ENCODE measurements around the gene PPP3CA. TPM values are rescaled to one million over a fixed set of nuclear protein-coding genes. Genes with fewer than 3 reads are reported as not detected.
A peak's percentile ranks its signal among the peaks of the same experiment; 100 is the strongest.

The PPP3CA gene
- total and polyA plus RNA-seq, 2 donors (not counting 1 experiment from before 2014, with no cell fraction given), result 66.4 to 79.3 TPM

- H3K9me3 ChIP-seq (ENCODE audit: control insufficient read depth, insufficient read depth, low read depth, low read length), result no peaks in the 10 kb centered on the region
- H3K4me3 ChIP-seq (replicated peaks in 1 of 4; ENCODE audit: control extremely low read depth in 1 of 4, insufficient read depth in 1 of 4, low read depth in 3 of 4, low read length in 4 of 4), result no peak overlapping the region
- H4K20me1 ChIP-seq (ENCODE audit: control insufficient read depth, extremely low read depth, insufficient read depth, low read length), result no peaks in the 10 kb centered on the region
- H3K4me2 ChIP-seq (ENCODE audit: extremely low read depth, insufficient read depth, low read length), result no peak overlapping the region
- H3K9ac ChIP-seq (ENCODE audit: insufficient read depth, low read length), result no peak overlapping the region
- H3K27ac ChIP-seq (ENCODE audit: insufficient read depth, low read length), result no peak overlapping the region
- H3K27me3 ChIP-seq (ENCODE audit: control insufficient read depth, insufficient read depth, low read length), result no peaks in the 10 kb centered on the region
- no peak for DNase-seq (ENCODE audit: low read depth in 2 of 2)
- no peaks in the 10 kb centered on the region for H3K4me1 ChIP-seq (ENCODE audit: control insufficient read depth, extremely low read depth, insufficient read depth, low read length)
- H3K79me2 ChIP-seq (ENCODE audit: control insufficient read depth, insufficient read depth, low read length), result no peaks in the 10 kb centered on the region
- H3K36me3 ChIP-seq (ENCODE audit: control insufficient read depth, insufficient read depth, low read length), result no peaks in the 10 kb centered on the region
- H2AFZ ChIP-seq (ENCODE audit: low read length), result no peak overlapping the region
- TF ChIP-seq CTCF (conservative IDR thresholded peaks at IDR 0.05 in 1 of 2, IDR thresholded peaks at IDR 0.05 in 1 of 2; ENCODE audit: low read depth in 1 of 2, low read length in 2 of 2) (no peak), EZH2 (IDR thresholded peaks at IDR 0.05; ENCODE audit: low read length, missing control alignments) (no peak)
These were observed 336.3 kb downstream of the PPP3CA start for GRCh38 chr4:101010987-101011386.

GRCh38 chr4:101009471-101009870 lies 337.9 kb downstream of the PPP3CA start:
- Histone ChIP-seq H2AFZ (ENCODE audit: low read length) (peak overlapping the region; percentile 1), H3K27ac (ENCODE audit: insufficient read depth, low read length) (no peak overlapping the region), H3K4me2 (ENCODE audit: extremely low read depth, insufficient read depth, low read length) (peak overlapping the region; percentile 1), H3K79me2 (ENCODE audit: control insufficient read depth, insufficient read depth, low read length) (no peaks in the 10 kb centered on the region), H3K9me3 (ENCODE audit: control insufficient read depth, insufficient read depth, low read depth, low read length) (no peaks in the 10 kb centered on the region), H3K4me3 (replicated peaks in 1 of 4; ENCODE audit: control extremely low read depth in 1 of 4, insufficient read depth in 1 of 4, low read depth in 3 of 4, low read length in 4 of 4) (no peak overlapping the region), H4K20me1 (ENCODE audit: control insufficient read depth, extremely low read depth, insufficient read depth, low read length) (no peaks in the 10 kb centered on the region), H3K27me3 (ENCODE audit: control insufficient read depth, insufficient read depth, low read length) (no peaks in the 10 kb centered on the region), H3K4me1 (ENCODE audit: control insufficient read depth, extremely low read depth, insufficient read depth, low read length) (no peaks in the 10 kb centered on the region), H3K9ac (ENCODE audit: insufficient read depth, low read length) (no peak overlapping the region), H3K36me3 (ENCODE audit: control insufficient read depth, insufficient read depth, low read length) (no peaks in the 10 kb centered on the region)
- no peak for DNase-seq (ENCODE audit: low read depth in 2 of 2)
- TF ChIP-seq EZH2 (IDR thresholded peaks at IDR 0.05; ENCODE audit: low read length, missing control alignments), result no peak
- TF ChIP-seq CTCF (conservative IDR thresholded peaks at IDR 0.05 in 1 of 2, IDR thresholded peaks at IDR 0.05 in 1 of 2; ENCODE audit: low read depth in 1 of 2, low read length in 2 of 2), result no peak

DNA sequence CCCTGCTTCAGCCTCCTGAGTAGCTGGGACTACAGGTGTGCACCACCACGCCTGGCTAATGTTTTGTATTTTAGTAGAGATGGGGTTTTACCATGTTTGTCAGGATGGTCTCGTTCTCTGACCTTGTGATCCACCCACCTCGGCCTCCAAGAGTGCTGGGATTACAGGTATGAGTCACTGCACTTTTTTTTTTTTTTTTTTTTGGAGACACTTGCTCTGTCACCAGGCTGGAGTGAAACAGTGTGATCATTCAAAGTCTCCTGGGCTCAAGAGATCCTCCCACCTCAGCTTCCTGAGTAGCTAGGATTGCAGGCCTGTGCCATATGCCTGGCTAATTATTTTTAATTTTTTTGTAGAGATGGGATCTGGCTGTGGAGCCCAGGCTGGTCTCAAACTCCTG lies 338.8 kb downstream of the PPP3CA start:
- no peak for DNase-seq (ENCODE audit: low read depth in 2 of 2)

More for the DNA sequence above, 338.8 kb downstream of the PPP3CA start:
- Histone ChIP-seq H3K4me3 (replicated peaks in 1 of 4; ENCODE audit: control extremely low read depth in 1 of 4, insufficient read depth in 1 of 4, low read depth in 3 of 4, low read length in 4 of 4) (no peak overlapping the region), H3K9me3 (ENCODE audit: control insufficient read depth, insufficient read depth, low read depth, low read length) (no peaks in the 10 kb centered on the region), H4K20me1 (ENCODE audit: control insufficient read depth, extremely low read depth, insufficient read depth, low read length) (no peaks in the 10 kb centered on the region), H3K9ac (ENCODE audit: insufficient read depth, low read length) (no peak overlapping the region), H3K27me3 (ENCODE audit: control insufficient read depth, insufficient read depth, low read length) (no peaks in the 10 kb centered on the region), H3K4me2 (ENCODE audit: extremely low read depth, insufficient read depth, low read length) (no peak overlapping the region), H3K4me1 (ENCODE audit: control insufficient read depth, extremely low read depth, insufficient read depth, low read length) (no peaks in the 10 kb centered on the region), H3K36me3 (ENCODE audit: control insufficient read depth, insufficient read depth, low read length) (no peaks in the 10 kb centered on the region), H2AFZ (ENCODE audit: low read length) (no peak overlapping the region), H3K79me2 (ENCODE audit: control insufficient read depth, insufficient read depth, low read length) (no peaks in the 10 kb centered on the region), H3K27ac (ENCODE audit: insufficient read depth, low read length) (no peak overlapping the region)
- no peak for TF ChIP-seq EZH2 (IDR thresholded peaks at IDR 0.05; ENCODE audit: low read length, missing control alignments)
- no peak for TF ChIP-seq CTCF (conservative IDR thresholded peaks at IDR 0.05 in 1 of 2, IDR thresholded peaks at IDR 0.05 in 1 of 2; ENCODE audit: low read depth in 1 of 2, low read length in 2 of 2)
